HG03045 (cell line): ENCODE data around the gene APEH.
A peak's percentile ranks its signal among the peaks of the same experiment; 100 is the strongest.
"Not testable (repeated sequence)": the region's sequence is repeated elsewhere in the genome, so short reads cannot be mapped to it uniquely, and the experiment has no call there.

ENCODE experiments used
- ATAC-seq: cut with Tn5 transposase; IDR thresholded peaks from one replicate; pipeline ENCODE4 v1.9.1; 2021; ENCODE audit warnings: mild to moderate bottlenecking, moderate library complexity; ENCODE audit not compliant: unreplicated experiment

The APEH gene

GRCh38 chr3:49667701-49668413, 6.3 kb upstream of the APEH start:
- ATAC-seq: no peak

GRCh38 chr3:49668414-49668797, 5.7 kb upstream of the APEH start:
- no peak for ATAC-seq

GRCh38 chr3:49668861-49669260, 5.3 kb upstream of the APEH start:
- ATAC-seq: no peak

GRCh38 chr3:49669352-49669751, 4.8 kb upstream of the APEH start:
- no peak for ATAC-seq

- ATAC-seq: no peak
Measured at GRCh38 chr3:49670940-49671290, 3.2 kb upstream of the APEH start.

- ATAC-seq: no peak
Measured at GRCh38 chr3:49671291-49672288, 2.6 kb upstream of the APEH start.

GRCh38 chr3:49673121-49673714, 933 bp upstream of the APEH start:
- ATAC-seq: no peak

- ATAC-seq: peak; percentile 6
Measured at GRCh38 chr3:49674497-49674983, 389 bp downstream of the APEH start.

- no peak for ATAC-seq
Measured at GRCh38 chr3:49675912-49676311, 1.8 kb downstream of the APEH start.

GRCh38 chr3:49680493-49681231, 6.5 kb downstream of the APEH start:
- no peak for ATAC-seq

GRCh38 chr3:49681232-49681522, 7.0 kb downstream of the APEH start:
- no peak for ATAC-seq

- ATAC-seq: no peak
Measured at GRCh38 chr3:49681543-49681942, 7.4 kb downstream of the APEH start.

- ATAC-seq: no peak
Measured at GRCh38 chr3:49683162-49683561, 9.0 kb downstream of the APEH start.

- not testable (repeated sequence) for ATAC-seq
Measured at GRCh38 chr3:49684453-49684852, 10.3 kb downstream of the APEH start.

- not testable (repeated sequence) for ATAC-seq
Measured at GRCh38 chr3:49685103-49685502, 11.0 kb downstream of the APEH start.

GRCh38 chr3:49685846-49686245, 11.7 kb downstream of the APEH start:
- ATAC-seq: not testable (repeated sequence)

GRCh38 chr3:49686346-49686745, 12.2 kb downstream of the APEH start:
- not testable (repeated sequence) for ATAC-seq

- ATAC-seq: not testable (repeated sequence)
Measured at GRCh38 chr3:49686769-49687423, 12.7 kb downstream of the APEH start.

GRCh38 chr3:49687424-49687795, 13.3 kb downstream of the APEH start:
- not testable (repeated sequence) for ATAC-seq

- ATAC-seq: peak; percentile 1
Measured at GRCh38 chr3:49688338-49689045, 14.3 kb downstream of the APEH start.
